MCF 10A (cell line): ENCODE data around the gene FOXO6. TPM values are rescaled to one million over a fixed set of nuclear protein-coding genes. Genes with fewer than 3 reads are reported as not detected.

Source experiments
- BruUV-seq: library from RNA; stranded (reverse); fragments of 400-500 nt; replicated peaks from 2 replicates; lab custom pipeline; 2021; lab: Mats Ljungman, UMichigan
- CTCF ChIA-PET: fragments of 300-600 bp; sonication (Branson Sonifier 250); formaldehyde crosslinking; extraction: SDS; loops from one replicate; lab custom pipeline; 2021; ENCODE audit warnings: antibody characterized with exemption, inconsistent platforms; lab: Yijun Ruan, JAX
- POLR2A ChIA-PET: fragments of 300-600, 350-650 bp; sonication (Branson Sonifier 250); formaldehyde crosslinking; extraction: SDS; loops from one replicate; lab custom pipeline; 2020; ENCODE audit warnings: antibody characterized with exemption, inconsistent platforms; lab: Yijun Ruan, JAX
- DNase-seq: peaks from one replicate; pipeline ENCODE4 v3.0.0-alpha.2; 2018; ENCODE audit not compliant: unreplicated experiment
- H3K27ac Mint-ChIP-seq: one replicate; pipeline ENCODE4 v1.8.0; 2022; ENCODE audit warnings: mild to moderate bottlenecking, low read depth, mixed read lengths; ENCODE audit not compliant: unreplicated experiment
- H3K27me3 Mint-ChIP-seq: one replicate; pipeline ENCODE4 v1.8.0; 2022; ENCODE audit warnings: mixed read lengths; ENCODE audit not compliant: insufficient read depth, unreplicated experiment
- H3K36me3 Mint-ChIP-seq: one replicate; pipeline ENCODE4 v1.8.0; 2022; ENCODE audit warnings: mild to moderate bottlenecking, moderate library complexity, mixed read lengths; ENCODE audit not compliant: insufficient read depth, unreplicated experiment
- H3K4me1 Mint-ChIP-seq: one replicate; pipeline ENCODE4 v1.8.0; 2022; ENCODE audit warnings: mixed read lengths; ENCODE audit not compliant: insufficient read depth, unreplicated experiment
- H3K4me3 Mint-ChIP-seq: one replicate; pipeline ENCODE4 v1.8.0; 2022; ENCODE audit warnings: mild to moderate bottlenecking, moderate library complexity, mixed read lengths; ENCODE audit not compliant: unreplicated experiment
- H3K9me3 Mint-ChIP-seq: one replicate; pipeline ENCODE4 v1.8.0; 2022; ENCODE audit warnings: mixed read lengths; ENCODE audit not compliant: unreplicated experiment
- CTCF ChIP-seq: fragments of 200-600 bp; IDR thresholded peaks from one replicate; pipeline ENCODE4 v1.8.0; 2022; ENCODE audit warnings: antibody characterized with exemption, mild to moderate bottlenecking; ENCODE audit not compliant: unreplicated experiment
- intact Hi-C: fragments of 100-400 bp; cut with micrococcal nuclease; formaldehyde crosslinking; loops from 2 replicates; pipeline ENCODE4 v1.14.1; 2022
- total RNA-seq: library from RNA; stranded (reverse); gene quantifications from 2 replicates; pipeline ENCODE4 v1.2.3, GENCODE V29; 2022

Gene FOXO6
- total RNA-seq, 1 experiment from 2014 or later: 0.28 TPM

- Mint-ChIP-seq H3K4me1 (peaks cover 18% of the 10 kb centered on the region), H3K27me3 (peaks cover 34% of the 10 kb centered on the region), H3K4me3 (no peak overlapping the region), H3K9me3 (no peaks in the 10 kb centered on the region), H3K36me3 (no peaks in the 10 kb centered on the region), H3K27ac (peak overlapping the region; percentile 43)
- no TSS peak for BruUV-seq
- no peak for DNase-seq
- ChIA-PET CTCF (interaction anchor here (0.8 to 1.0 kb wide), 2 partner anchors 31 to 130 kb away, joined by 3 to 5 read pairs; no protein-coding TSS in a partner anchor), POLR2A (no interaction called here)
- intact Hi-C loops: no loop called here
- no peak for TF ChIP-seq CTCF
Measured at GRCh38 chr1:41412748-41413147, 51.5 kb downstream of the FOXO6 start.

GRCh38 chr1:41413748-41414281 lies 52.6 kb downstream of the FOXO6 start:
- no peaks in the 10 kb centered on the region for H3K36me3 Mint-ChIP-seq

GRCh38 chr1:41414296-41414695 lies 53.1 kb downstream of the FOXO6 start:
- ChIA-PET CTCF (interaction anchor here (1.0 to 7.4 kb wide), 2 partner anchors 85 to 130 kb away, joined by 6 to 149 read pairs; no protein-coding TSS in a partner anchor), POLR2A (no interaction called here)
- Mint-ChIP-seq H3K4me1 (peaks cover 23% of the 10 kb centered on the region), H3K36me3 (no peaks in the 10 kb centered on the region), H3K27ac (no peak overlapping the region), H3K4me3 (no peak overlapping the region), H3K27me3 (peaks cover 18% of the 10 kb centered on the region), H3K9me3 (no peaks in the 10 kb centered on the region)
- intact Hi-C loops: no loop called here
- DNase-seq: no peak
- TF ChIP-seq CTCF: no peak
- no TSS peak for BruUV-seq

More at GRCh38 chr1:41413748-41414281, 52.6 kb downstream of the FOXO6 start:
- CTCF ChIA-PET: interaction anchor here (1.0 kb wide), 2 partner anchors 32 to 85 kb away, joined by 3 to 6 read pairs; no protein-coding TSS in a partner anchor
- Mint-ChIP-seq H3K27ac (no peak overlapping the region), H3K9me3 (no peaks in the 10 kb centered on the region), H3K27me3 (peaks cover 23% of the 10 kb centered on the region), H3K4me3 (no peak overlapping the region), H3K4me1 (peaks cover 22% of the 10 kb centered on the region)
- TF ChIP-seq CTCF: no peak
- intact Hi-C loops: no loop called here
- no TSS peak for BruUV-seq
- DNase-seq: no peak
- POLR2A ChIA-PET: interaction anchor here (0.5 kb wide), 1 partner anchor 30 kb away, joined by 3 read pairs; no protein-coding TSS in a partner anchor

GRCh38 chr1:41414716-41415306 lies 53.6 kb downstream of the FOXO6 start:
- H3K36me3 Mint-ChIP-seq: no peaks in the 10 kb centered on the region
- no peak overlapping the region for H3K27ac Mint-ChIP-seq
- H3K27me3 Mint-ChIP-seq: peaks cover 13% of the 10 kb centered on the region
- BruUV-seq: no TSS peak
- peaks cover 28% of the 10 kb centered on the region for H3K4me1 Mint-ChIP-seq
- ChIA-PET POLR2A (interaction anchor here (0.5 kb wide), 1 partner anchor 52 kb away, joined by 3 read pairs; no protein-coding TSS in a partner anchor), CTCF (interaction anchor here (0.5 to 7.4 kb wide), 7 partner anchors 50 to 1050 kb away, joined by 3 to 149 read pairs (median 3); no protein-coding TSS in a partner anchor)
- H3K9me3 Mint-ChIP-seq: no peaks in the 10 kb centered on the region
- no peak for TF ChIP-seq CTCF
- H3K4me3 Mint-ChIP-seq: no peak overlapping the region
- intact Hi-C loops: no loop called here
- no peak for DNase-seq
